Measurements from ENCODE around the gene CCHCR1.

DNA sequence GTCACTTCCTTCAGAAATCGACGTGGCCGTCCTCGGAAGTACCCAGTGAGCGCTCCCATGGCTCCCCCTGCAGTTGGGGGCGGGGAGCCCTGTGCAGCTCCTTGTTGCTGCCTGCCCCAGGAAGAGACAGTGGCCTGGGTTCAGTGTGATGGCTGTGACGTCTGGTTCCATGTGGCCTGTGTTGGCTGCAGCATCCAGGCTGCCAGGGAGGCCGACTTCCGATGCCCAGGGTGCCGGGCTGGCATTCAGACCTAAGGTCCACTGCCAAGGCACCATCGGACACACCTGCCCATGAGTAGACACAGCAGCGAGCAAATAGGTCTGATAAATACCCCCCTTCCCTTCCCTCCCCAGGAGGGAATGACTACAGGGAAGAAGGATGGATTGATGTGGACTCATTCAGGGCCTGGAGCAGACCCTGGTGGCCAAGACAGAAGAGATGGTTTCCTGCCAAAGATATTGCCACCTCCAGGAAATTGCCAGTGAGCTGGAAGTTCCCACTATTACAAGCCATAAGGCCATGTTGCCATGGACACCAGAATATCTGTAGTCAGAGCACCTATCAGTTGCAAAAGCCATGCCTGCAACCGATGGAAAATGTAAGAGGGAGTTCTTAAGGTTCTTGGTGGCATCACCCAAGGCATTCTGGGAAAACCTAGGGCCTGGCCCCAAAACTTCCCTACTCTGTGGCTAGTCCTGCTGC is 5.0 kb upstream of the CCHCR1 start:
- TF ChIP-seq, protein P1, sequence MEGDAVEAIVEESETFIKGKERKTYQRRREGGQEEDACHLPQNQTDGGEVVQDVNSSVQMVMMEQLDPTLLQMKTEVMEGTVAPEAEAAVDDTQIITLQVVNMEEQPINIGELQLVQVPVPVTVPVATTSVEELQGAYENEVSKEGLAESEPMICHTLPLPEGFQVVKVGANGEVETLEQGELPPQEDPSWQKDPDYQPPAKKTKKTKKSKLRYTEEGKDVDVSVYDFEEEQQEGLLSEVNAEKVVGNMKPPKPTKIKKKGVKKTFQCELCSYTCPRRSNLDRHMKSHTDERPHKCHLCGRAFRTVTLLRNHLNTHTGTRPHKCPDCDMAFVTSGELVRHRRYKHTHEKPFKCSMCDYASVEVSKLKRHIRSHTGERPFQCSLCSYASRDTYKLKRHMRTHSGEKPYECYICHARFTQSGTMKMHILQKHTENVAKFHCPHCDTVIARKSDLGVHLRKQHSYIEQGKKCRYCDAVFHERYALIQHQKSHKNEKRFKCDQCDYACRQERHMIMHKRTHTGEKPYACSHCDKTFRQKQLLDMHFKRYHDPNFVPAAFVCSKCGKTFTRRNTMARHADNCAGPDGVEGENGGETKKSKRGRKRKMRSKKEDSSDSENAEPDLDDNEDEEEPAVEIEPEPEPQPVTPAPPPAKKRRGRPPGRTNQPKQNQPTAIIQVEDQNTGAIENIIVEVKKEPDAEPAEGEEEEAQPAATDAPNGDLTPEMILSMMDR (IDR thresholded peaks at IDR 0.05) = no peak
- TF ChIP-seq POLR2A (IDR thresholded peaks at IDR 0.05) (no peak), POLR2AphosphoS5 (IDR thresholded peaks at IDR 0.05) (no peak), EP300 (IDR thresholded peaks at IDR 0.05) (no peak)
